OCI-LY1 (cell line): ENCODE data around the gene FPR2.

Experiments
- H2AFZ ChIP-seq: fragments of 200-600 bp; sonication (generic), shearing (Covaris generic); 2 replicates; pipeline ENCODE4 v1.6.0; 2014; ENCODE audit warnings: antibody characterized with exemption, mild to moderate bottlenecking, low read length
- H3F3A ChIP-seq: fragments of 200-600 bp; sonication (generic), shearing (Covaris generic); 2 replicates; pipeline ENCODE4 v1.6.0; 2014; ENCODE audit warnings: mild to moderate bottlenecking, antibody characterized with exemption, low read length, moderate library complexity; ENCODE audit not compliant: insufficient read depth
- H3K27ac ChIP-seq: fragments of 200-600 bp; sonication (generic); 2 replicates; pipeline ENCODE4 v1.5.1; 2014; ENCODE audit warnings: low read length, mixed run types, mild to moderate bottlenecking, low read depth; ENCODE audit not compliant: poor library complexity, severe bottlenecking
- H3K27me3 ChIP-seq: fragments of 200-600 bp; sonication (generic); 2 replicates; pipeline ENCODE4 v1.6.0; 2014; ENCODE audit warnings: antibody characterized with exemption, mild to moderate bottlenecking, low read length, moderate library complexity; ENCODE audit not compliant: insufficient read depth
- H3K36me3 ChIP-seq: fragments of 200-600 bp; sonication (generic); 2 replicates; pipeline ENCODE4 v1.6.1; 2014; ENCODE audit warnings: mild to moderate bottlenecking, antibody characterized with exemption, low read length, moderate library complexity, mixed read lengths; ENCODE audit not compliant: insufficient read depth
- H3K4me1 ChIP-seq: fragments of 200-600 bp; sonication (generic); 2 replicates; pipeline ENCODE4 v1.5.1; 2014; ENCODE audit warnings: mild to moderate bottlenecking, low read length, moderate library complexity; ENCODE audit not compliant: insufficient read depth, severe bottlenecking
- H3K4me2 ChIP-seq: fragments of 200-600 bp; sonication (generic), shearing (Covaris generic); 2 replicates; pipeline ENCODE4 v1.6.1; 2014; ENCODE audit warnings: low read length
- H3K4me3 ChIP-seq: fragments of 200-600 bp; sonication (generic); 2 replicates; pipeline ENCODE4 v1.5.1; 2014; ENCODE audit warnings: low read length, low read depth, mild to moderate bottlenecking, mixed read lengths; ENCODE audit not compliant: poor library complexity, severe bottlenecking
- H3K79me2 ChIP-seq: fragments of 200-600 bp; shearing (Covaris generic); 2 replicates; pipeline ENCODE4 v1.6.1; 2016; ENCODE audit warnings: mixed run types, low read length, mixed read lengths; ENCODE audit not compliant: insufficient read depth
- H3K9ac ChIP-seq: fragments of 200-600 bp; sonication (generic), shearing (Covaris generic); 2 replicates; pipeline ENCODE4 v1.6.1; 2014; ENCODE audit warnings: mild to moderate bottlenecking, low read length, mixed read lengths
- H3K9me2 ChIP-seq: fragments of 200-600 bp; sonication (generic), shearing (Covaris generic); 2 replicates; pipeline ENCODE4 v1.6.1; 2014; ENCODE audit warnings: low read depth, mild to moderate bottlenecking, low read length, mixed read lengths
- H3K9me3 ChIP-seq: fragments of 200-600 bp; shearing (Covaris generic); 2 replicates; pipeline ENCODE4 v1.6.1; 2014; ENCODE audit warnings: low read length, mixed read lengths
- H4K20me1 ChIP-seq: fragments of 200-600 bp; sonication (generic), shearing (Covaris generic); 2 replicates; pipeline ENCODE4 v1.6.0; 2016; ENCODE audit warnings: mild to moderate bottlenecking, low read length; ENCODE audit not compliant: insufficient read depth
- CTCF ChIP-seq: fragments of 200-600 bp; sonication (generic), shearing (Covaris generic); IDR thresholded peaks from 2 replicates; pipeline ENCODE4 v1.5.1; 2017; ENCODE audit warnings: mild to moderate bottlenecking, antibody characterized with exemption, low read length, moderate library complexity, mixed read lengths
- EZH2 ChIP-seq: fragments of 200-600 bp; sonication (generic), shearing (Covaris generic); IDR thresholded peaks from 2 replicates; pipeline ENCODE4 v1.8.0; 2017; ENCODE audit warnings: borderline replicate concordance, mixed run types, mild to moderate bottlenecking, antibody characterized with exemption, low read length, moderate library complexity, mixed read lengths

Gene FPR2

GRCh38 chr19:51765086-51765485 lies 4.1 kb downstream of the FPR2 start:
- no peaks in the 10 kb centered on the region for H4K20me1 ChIP-seq
- H3K36me3 ChIP-seq: no peaks in the 10 kb centered on the region
- no peaks in the 10 kb centered on the region for H3K9me2 ChIP-seq
- H3K4me3 ChIP-seq: no peak overlapping the region
- H3K79me2 ChIP-seq: no peaks in the 10 kb centered on the region
- H3K4me2 ChIP-seq: no peak overlapping the region
- TF ChIP-seq CTCF: no peak
- no peak for TF ChIP-seq EZH2
- no peak overlapping the region for H2AFZ ChIP-seq
- H3K27me3 ChIP-seq: no peaks in the 10 kb centered on the region; the same call in 1 of the 2 replicates
- H3K27ac ChIP-seq: no peak overlapping the region
- H3F3A ChIP-seq: no peaks in the 10 kb centered on the region
- no peaks in the 10 kb centered on the region for H3K4me1 ChIP-seq
- H3K9me3 ChIP-seq: no peaks in the 10 kb centered on the region
- no peak overlapping the region for H3K9ac ChIP-seq

DNA sequence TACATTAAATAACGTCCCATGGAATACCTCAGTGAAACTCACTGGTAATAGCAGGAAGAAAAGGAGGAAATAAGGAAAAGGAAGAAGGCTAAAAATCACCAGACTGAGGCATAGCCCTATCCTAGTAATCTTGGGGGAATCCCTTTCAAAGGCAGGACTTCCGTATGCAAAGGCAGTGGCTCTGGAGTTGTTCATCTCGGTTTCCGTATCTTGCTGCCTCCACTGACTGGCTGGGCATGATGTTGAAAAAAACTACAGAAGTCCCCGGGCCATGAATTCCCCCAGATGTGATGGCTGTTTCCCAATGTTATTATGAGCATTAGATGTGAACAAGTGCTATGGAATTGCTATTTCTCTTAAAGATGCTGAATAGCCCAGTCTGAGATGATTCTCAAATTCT lies 5.5 kb downstream of the FPR2 start:
- Histone ChIP-seq H3K36me3 (no peaks in the 10 kb centered on the region), H3K4me1 (no peaks in the 10 kb centered on the region), H2AFZ (no peak overlapping the region), H3K27me3 (no peaks in the 10 kb centered on the region; the same call in 1 of the 2 replicates), H3K9me2 (no peaks in the 10 kb centered on the region), H3K9me3 (no peaks in the 10 kb centered on the region), H3K4me2 (no peak overlapping the region), H3K27ac (no peak overlapping the region), H3K9ac (no peak overlapping the region), H3K4me3 (no peak overlapping the region), H4K20me1 (no peaks in the 10 kb centered on the region), H3K79me2 (no peaks in the 10 kb centered on the region), H3F3A (no peaks in the 10 kb centered on the region)
- TF ChIP-seq EZH2: no peak
- TF ChIP-seq CTCF: no peak

DNA sequence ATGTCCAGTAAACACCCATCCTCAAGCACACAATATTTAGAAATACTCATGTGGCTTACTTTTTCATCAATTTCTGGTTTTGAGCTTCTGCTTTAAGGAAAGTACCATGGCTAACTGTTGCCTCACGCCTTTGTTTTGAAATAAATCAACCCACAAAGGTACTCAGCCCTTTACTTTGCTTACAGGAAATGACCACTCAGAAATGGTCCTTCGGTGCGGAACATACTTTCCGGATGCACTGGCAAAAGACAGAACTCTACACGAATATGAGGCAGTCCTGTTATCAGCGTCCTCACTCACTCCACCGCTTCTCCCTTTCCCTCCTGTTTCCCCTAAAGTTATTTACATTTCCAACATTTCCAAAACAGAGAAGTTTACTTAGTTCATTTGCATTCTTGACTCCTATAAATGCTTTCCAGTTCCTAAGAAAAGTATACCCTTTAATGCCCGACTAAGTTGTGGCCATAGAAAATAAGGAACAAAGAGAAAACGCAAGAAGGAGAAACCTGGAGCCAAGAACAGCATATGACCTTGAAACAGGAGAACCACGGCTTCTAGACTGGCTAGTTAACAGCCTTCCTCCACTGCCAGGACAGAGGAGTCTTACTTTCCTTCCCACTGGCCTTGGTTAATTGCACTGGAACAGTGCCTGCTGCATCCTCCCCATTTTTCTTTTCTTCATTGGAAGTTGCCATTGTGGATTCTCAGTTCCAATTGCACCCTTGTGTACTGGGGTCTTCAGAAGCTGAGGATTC lies 10.6 kb downstream of the FPR2 start:
- H3F3A ChIP-seq: no peaks in the 10 kb centered on the region
- no peaks in the 10 kb centered on the region for H3K79me2 ChIP-seq
- no peaks in the 10 kb centered on the region for H3K36me3 ChIP-seq
- no peak overlapping the region for H3K9ac ChIP-seq
- no peaks in the 10 kb centered on the region; the same call in 1 of the 2 replicates for H3K27me3 ChIP-seq
- no peaks in the 10 kb centered on the region for H3K9me2 ChIP-seq
- no peak overlapping the region for H3K4me3 ChIP-seq
- H3K4me1 ChIP-seq: no peaks in the 10 kb centered on the region
- no peaks in the 10 kb centered on the region for H3K9me3 ChIP-seq
- H2AFZ ChIP-seq: no peak overlapping the region
- no peak overlapping the region for H3K4me2 ChIP-seq
- H4K20me1 ChIP-seq: no peaks in the 10 kb centered on the region
- H3K27ac ChIP-seq: no peak overlapping the region
- TF ChIP-seq EZH2 (no peak), CTCF (no peak)
